Measurements from ENCODE around the gene DENND1C. TPM values are rescaled to one million over a fixed set of nuclear protein-coding genes. Genes with fewer than 3 reads are reported as not detected.

DENND1C gene
- total and polyA plus RNA-seq, 9 of the 15 experiments (the other 6 are each of a cell fraction or from before 2014, with no cell fraction given), result 0.03 to 1.2 (median 0.32) TPM; not detected in 1

DNA sequence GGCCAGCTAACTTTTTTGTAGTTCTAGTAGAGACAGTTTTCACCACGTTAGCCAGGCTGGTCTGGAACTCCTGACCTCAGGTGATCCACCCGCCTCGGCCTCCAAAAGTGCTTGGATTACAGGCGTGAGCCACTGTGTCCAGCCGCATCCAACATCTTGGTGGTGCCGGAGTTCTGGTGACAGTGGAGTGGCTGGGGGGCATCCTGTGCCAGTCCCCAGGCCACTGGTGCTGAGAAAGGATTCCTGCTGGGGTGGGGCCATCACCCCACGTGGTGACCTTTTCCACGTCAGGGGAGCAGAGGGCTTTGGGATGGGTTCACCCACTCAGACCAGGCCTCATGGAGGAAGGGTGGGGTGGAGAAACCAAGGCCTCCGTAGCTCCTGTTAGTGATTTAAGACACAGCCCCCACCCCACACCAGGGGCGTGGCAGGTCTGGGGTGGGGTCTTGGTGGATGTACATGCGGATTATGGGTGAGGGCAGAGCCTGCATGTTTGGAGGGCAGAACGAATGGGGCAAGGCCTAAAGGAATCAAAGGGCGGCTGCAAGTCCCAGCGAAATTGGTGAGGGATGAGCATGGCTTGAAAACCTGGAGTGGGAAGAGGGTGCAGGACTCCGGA, 33.4 kb upstream of the DENND1C start:
- H3K9me3 ChIP-seq (replicated peaks; ENCODE audit: control insufficient read depth, insufficient read depth, low read depth, low read length), result no peaks in the 10 kb centered on the region
- FAIRE-seq (no peak), ATAC-seq (no peak), DNase-seq (ENCODE audit: extremely low read depth in 1 of 4, low spot score in 3 of 4) (no peak)
- H3K4me3 ChIP-seq, result no peak overlapping the region
- H3K9ac ChIP-seq (ENCODE audit: insufficient read depth in 1 of 2, low read depth in 2 of 2, low read length in 2 of 2), result peak overlapping the region in 1 of 2 experiments; percentile 20; a peak in 1 of 4 replicates
- 80% methylated on average over 14 of the region's 15 CpGs for WGBS (ENCODE audit: insufficient coverage, low coverage, missing lambda C conversion rate)
- intact Hi-C loops (cut with micrococcal nuclease) (loop anchor here (5.0 to 10.0 kb wide), 3 partner anchors 87 to 390 kb away; partner anchors contain the start of genes GPR108 and TRIP10), in situ Hi-C loops (cut with MboI) (no loop called here)
- H2AFZ ChIP-seq (ENCODE audit: low read depth, low read length), result no peak overlapping the region
- H3K79me2 ChIP-seq (ENCODE audit: control insufficient read depth, insufficient read depth, low read length), result no peaks in the 10 kb centered on the region
- H3K36me3 ChIP-seq (ENCODE audit: control insufficient read depth, insufficient read depth, low read length), result no peaks in the 10 kb centered on the region
- H4K20me1 ChIP-seq (replicated peaks; ENCODE audit: control insufficient read depth, insufficient read depth, low read length), result no peaks in the 10 kb centered on the region
- POLR2A ChIA-PET, result no interaction called here
- no TSS peak for BruUV-seq (replicated peaks)
- no peaks in the 10 kb centered on the region for H3K27me3 ChIP-seq (ENCODE audit: control insufficient read depth in 2 of 2, insufficient read depth in 2 of 2, low read length in 2 of 2)
- H3K4me2 ChIP-seq (ENCODE audit: insufficient read depth, low read length), result no peak overlapping the region
- peaks cover 7 to 37% of the 10 kb centered on the region in 2 experiments; a peak in 4 of 5 replicates for H3K4me1 ChIP-seq (replicated peaks in 1 of 2; ENCODE audit: control insufficient read depth in 2 of 2, insufficient read depth in 2 of 2, low read length in 2 of 2)
- no peaks in the 10 kb centered on the region for H3K9me1 ChIP-seq (ENCODE audit: control insufficient read depth, insufficient read depth, low read length)
- CTCF ChIA-PET (ENCODE audit: low intra/inter-chr PET ratio), result no interaction called here
- H3K27ac ChIP-seq (ENCODE audit: extremely low read depth, low read depth, low read length), result no peak overlapping the region
- no peak for TF ChIP-seq KDM5B (IDR thresholded peaks at IDR 0.05; ENCODE audit: insufficient replicate concordance, low read depth, low read length)
- no peak for TF ChIP-seq PHF8 (IDR thresholded peaks at IDR 0.05; ENCODE audit: borderline replicate concordance, low read length)
- no peak for TF ChIP-seq GTF2F1 (IDR thresholded peaks at IDR 0.05; ENCODE audit: low read depth, low read length)
- TF ChIP-seq, protein P1, sequence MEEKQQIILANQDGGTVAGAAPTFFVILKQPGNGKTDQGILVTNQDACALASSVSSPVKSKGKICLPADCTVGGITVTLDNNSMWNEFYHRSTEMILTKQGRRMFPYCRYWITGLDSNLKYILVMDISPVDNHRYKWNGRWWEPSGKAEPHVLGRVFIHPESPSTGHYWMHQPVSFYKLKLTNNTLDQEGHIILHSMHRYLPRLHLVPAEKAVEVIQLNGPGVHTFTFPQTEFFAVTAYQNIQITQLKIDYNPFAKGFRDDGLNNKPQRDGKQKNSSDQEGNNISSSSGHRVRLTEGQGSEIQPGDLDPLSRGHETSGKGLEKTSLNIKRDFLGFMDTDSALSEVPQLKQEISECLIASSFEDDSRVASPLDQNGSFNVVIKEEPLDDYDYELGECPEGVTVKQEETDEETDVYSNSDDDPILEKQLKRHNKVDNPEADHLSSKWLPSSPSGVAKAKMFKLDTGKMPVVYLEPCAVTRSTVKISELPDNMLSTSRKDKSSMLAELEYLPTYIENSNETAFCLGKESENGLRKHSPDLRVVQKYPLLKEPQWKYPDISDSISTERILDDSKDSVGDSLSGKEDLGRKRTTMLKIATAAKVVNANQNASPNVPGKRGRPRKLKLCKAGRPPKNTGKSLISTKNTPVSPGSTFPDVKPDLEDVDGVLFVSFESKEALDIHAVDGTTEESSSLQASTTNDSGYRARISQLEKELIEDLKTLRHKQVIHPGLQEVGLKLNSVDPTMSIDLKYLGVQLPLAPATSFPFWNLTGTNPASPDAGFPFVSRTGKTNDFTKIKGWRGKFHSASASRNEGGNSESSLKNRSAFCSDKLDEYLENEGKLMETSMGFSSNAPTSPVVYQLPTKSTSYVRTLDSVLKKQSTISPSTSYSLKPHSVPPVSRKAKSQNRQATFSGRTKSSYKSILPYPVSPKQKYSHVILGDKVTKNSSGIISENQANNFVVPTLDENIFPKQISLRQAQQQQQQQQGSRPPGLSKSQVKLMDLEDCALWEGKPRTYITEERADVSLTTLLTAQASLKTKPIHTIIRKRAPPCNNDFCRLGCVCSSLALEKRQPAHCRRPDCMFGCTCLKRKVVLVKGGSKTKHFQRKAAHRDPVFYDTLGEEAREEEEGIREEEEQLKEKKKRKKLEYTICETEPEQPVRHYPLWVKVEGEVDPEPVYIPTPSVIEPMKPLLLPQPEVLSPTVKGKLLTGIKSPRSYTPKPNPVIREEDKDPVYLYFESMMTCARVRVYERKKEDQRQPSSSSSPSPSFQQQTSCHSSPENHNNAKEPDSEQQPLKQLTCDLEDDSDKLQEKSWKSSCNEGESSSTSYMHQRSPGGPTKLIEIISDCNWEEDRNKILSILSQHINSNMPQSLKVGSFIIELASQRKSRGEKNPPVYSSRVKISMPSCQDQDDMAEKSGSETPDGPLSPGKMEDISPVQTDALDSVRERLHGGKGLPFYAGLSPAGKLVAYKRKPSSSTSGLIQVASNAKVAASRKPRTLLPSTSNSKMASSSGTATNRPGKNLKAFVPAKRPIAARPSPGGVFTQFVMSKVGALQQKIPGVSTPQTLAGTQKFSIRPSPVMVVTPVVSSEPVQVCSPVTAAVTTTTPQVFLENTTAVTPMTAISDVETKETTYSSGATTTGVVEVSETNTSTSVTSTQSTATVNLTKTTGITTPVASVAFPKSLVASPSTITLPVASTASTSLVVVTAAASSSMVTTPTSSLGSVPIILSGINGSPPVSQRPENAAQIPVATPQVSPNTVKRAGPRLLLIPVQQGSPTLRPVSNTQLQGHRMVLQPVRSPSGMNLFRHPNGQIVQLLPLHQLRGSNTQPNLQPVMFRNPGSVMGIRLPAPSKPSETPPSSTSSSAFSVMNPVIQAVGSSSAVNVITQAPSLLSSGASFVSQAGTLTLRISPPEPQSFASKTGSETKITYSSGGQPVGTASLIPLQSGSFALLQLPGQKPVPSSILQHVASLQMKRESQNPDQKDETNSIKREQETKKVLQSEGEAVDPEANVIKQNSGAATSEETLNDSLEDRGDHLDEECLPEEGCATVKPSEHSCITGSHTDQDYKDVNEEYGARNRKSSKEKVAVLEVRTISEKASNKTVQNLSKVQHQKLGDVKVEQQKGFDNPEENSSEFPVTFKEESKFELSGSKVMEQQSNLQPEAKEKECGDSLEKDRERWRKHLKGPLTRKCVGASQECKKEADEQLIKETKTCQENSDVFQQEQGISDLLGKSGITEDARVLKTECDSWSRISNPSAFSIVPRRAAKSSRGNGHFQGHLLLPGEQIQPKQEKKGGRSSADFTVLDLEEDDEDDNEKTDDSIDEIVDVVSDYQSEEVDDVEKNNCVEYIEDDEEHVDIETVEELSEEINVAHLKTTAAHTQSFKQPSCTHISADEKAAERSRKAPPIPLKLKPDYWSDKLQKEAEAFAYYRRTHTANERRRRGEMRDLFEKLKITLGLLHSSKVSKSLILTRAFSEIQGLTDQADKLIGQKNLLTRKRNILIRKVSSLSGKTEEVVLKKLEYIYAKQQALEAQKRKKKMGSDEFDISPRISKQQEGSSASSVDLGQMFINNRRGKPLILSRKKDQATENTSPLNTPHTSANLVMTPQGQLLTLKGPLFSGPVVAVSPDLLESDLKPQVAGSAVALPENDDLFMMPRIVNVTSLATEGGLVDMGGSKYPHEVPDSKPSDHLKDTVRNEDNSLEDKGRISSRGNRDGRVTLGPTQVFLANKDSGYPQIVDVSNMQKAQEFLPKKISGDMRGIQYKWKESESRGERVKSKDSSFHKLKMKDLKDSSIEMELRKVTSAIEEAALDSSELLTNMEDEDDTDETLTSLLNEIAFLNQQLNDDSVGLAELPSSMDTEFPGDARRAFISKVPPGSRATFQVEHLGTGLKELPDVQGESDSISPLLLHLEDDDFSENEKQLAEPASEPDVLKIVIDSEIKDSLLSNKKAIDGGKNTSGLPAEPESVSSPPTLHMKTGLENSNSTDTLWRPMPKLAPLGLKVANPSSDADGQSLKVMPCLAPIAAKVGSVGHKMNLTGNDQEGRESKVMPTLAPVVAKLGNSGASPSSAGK (IDR thresholded peaks at IDR 0.05), result no peak
- TF ChIP-seq ZNF830 (CRISPR knock-in tag; IDR thresholded peaks at IDR 0.05), result no peak
- no peak for TF ChIP-seq TEAD2 (tag; IDR thresholded peaks at IDR 0.05)
- no peak for TF ChIP-seq E2F3 (CRISPR knock-in tag; IDR thresholded peaks at IDR 0.05)
- no peak for TF ChIP-seq KAT2B (IDR thresholded peaks at IDR 0.05; ENCODE audit: low read depth, low read length)
- TF ChIP-seq, protein P2, sequence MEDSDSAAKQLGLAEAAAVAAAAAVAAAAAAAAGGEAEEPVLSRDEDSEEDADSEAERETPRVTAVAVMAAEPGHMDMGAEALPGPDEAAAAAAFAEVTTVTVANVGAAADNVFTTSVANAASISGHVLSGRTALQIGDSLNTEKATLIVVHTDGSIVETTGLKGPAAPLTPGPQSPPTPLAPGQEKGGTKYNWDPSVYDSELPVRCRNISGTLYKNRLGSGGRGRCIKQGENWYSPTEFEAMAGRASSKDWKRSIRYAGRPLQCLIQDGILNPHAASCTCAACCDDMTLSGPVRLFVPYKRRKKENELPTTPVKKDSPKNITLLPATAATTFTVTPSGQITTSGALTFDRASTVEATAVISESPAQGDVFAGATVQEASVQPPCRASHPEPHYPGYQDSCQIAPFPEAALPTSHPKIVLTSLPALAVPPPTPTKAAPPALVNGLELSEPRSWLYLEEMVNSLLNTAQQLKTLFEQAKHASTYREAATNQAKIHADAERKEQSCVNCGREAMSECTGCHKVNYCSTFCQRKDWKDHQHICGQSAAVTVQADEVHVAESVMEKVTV (CRISPR knock-in tag; IDR thresholded peaks at IDR 0.05), result no peak

Measured in K562 (cell line).